ENCODE results near the gene ACP4.

ACP4 gene

DNA sequence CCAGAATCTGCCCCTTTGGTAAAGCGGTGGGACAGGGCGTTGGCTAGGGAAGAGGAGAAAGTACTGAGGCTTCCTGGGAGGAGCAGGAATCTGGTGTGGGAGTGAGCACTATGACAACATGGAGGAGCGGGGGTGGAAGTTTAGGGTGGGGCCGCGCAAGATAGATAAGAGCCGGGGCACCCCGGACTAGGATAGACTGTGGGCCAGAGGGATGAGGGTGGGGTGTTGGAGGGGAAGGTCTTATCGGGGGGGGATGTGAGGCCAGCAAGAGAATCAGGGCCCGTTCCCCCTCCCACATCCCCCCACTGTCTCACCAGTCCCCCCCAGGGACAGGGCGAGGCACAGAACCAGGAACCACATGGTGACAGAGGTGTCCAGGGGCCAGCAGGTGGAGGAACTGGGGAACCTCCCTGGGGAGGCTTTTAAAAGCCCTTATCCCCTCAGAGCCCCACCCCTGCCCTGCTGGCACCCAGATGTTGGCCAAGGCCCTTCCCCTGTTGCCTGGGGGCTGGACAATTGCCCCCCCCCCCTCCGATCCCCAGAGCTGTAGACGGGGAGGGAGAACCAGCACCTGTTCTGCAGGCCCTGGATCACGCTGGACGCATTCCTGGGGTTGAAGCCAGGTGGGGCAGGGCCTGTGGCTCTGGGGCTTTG, 33.3 kb downstream of the ACP4 start, which contains the start of gene KLK1:
KLK1 (minus strand) TSS at position 399 of the 654 bp plus-strand sequence; CDS start at position 360, 39 bp downstream.
- FAIRE-seq = no peak

GRCh38 chr19:50826492-50827240, 36.5 kb downstream of the ACP4 start:
- FAIRE-seq = no peak

GRCh38 chr19:50827476-50827875, 37.3 kb downstream of the ACP4 start:
- no peak for FAIRE-seq

DNA sequence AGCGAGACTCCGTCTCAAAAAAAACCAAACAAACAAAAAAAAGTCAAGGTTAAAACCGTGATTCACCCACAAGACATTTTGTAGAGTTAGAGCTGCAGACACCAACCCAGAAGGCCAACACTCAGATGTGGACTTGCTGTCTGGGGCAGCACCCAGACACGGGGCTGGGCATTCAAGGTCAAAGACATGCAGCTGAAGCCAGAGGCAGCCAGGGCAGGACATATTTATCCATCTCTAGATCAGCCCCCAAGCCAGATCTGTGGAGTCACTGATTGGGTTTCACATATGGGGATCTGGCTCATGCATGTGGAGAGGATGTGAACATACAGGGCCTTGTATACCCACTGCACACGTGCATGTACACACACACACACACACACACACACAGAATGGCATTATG, 39.6 kb downstream of the ACP4 start:
- no peak for FAIRE-seq

- no peak for FAIRE-seq
Observed at GRCh38 chr19:50830266-50831025, 40.2 kb downstream of the ACP4 start.

- FAIRE-seq = no peak
Observed at GRCh38 chr19:50831026-50831396, 40.8 kb downstream of the ACP4 start.

DNA sequence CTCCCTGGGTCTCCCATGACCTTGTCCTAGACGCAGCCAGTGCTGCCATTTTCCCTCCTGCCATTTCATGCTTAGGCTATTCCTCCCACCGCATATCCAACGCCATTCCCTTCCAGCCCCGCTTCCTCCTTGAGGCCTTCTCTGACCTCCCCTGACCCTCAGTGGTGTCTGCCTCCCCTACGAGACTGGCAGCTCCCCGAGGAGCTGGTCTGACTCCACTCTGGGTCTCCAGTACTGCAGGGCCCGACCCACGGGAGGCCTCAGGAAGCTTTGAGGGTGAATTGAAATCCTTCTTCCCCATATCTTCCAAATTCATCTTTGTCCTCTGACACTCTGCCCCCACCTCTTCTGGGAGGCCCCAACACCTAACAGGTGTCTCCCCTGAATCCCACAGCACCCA, 42.5 kb downstream of the ACP4 start:
- FAIRE-seq = no peak

- FAIRE-seq = no peak
Observed at GRCh38 chr19:50833117-50833801, 43.0 kb downstream of the ACP4 start, which contains the start of gene KLK15. KLK15 (minus strand) TSS chr19:50833574; CDS start chr19:50831492, 2,082 bp downstream.

DNA sequence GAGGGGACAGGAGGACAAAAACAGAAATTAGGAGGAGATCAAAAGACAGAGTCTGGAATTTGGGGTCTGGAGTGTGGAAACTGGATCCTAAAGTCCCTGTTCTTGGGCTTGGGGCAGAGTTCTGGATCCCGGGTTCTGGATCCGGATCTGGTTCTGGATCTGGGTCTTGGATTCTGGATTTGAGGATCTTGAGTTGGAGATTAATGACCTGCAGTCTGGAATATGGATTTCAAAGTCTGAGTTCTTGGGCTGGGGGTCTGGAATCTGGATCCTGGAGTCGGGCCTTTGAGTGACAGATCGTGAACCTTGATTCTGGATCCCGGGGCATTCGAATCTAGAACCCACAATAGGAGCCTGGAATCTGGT, 43.6 kb downstream of the ACP4 start:
- FAIRE-seq = no peak

DNA sequence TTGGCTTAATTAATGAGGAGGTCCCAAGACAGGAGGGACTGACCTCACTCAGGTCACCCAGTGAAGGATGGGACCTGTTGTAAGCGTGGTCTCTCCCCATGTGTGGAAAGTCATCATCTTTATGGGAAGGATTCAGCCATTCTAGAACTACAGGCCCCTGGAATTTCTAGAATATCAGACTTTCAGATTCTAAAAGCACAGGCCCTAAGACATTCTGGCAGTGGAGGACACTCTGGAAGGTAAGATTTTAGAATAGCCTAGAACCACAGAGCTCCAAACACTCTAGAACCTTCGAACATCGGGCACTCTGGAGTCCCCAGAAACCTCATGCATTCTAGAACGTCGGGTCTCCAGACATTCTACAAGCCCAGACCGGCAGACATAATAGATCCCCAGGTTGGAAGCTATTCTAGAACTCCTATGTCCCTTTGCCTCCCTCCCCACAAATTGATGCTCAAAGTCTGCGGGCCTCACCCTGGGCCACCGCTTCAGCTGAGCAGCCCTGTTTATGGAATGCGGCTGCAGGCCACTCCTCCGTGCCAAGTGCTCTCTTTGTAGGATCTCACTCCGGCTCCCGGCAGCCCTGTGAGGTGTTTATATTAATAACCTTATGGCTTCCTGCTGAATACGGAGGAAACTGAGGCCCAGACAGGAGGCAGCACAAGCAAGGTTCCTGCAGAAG, 45.0 kb downstream of the ACP4 start:
- FAIRE-seq = no peak

- no peak for FAIRE-seq
Observed at GRCh38 chr19:50835785-50836542, 45.7 kb downstream of the ACP4 start.

DNA sequence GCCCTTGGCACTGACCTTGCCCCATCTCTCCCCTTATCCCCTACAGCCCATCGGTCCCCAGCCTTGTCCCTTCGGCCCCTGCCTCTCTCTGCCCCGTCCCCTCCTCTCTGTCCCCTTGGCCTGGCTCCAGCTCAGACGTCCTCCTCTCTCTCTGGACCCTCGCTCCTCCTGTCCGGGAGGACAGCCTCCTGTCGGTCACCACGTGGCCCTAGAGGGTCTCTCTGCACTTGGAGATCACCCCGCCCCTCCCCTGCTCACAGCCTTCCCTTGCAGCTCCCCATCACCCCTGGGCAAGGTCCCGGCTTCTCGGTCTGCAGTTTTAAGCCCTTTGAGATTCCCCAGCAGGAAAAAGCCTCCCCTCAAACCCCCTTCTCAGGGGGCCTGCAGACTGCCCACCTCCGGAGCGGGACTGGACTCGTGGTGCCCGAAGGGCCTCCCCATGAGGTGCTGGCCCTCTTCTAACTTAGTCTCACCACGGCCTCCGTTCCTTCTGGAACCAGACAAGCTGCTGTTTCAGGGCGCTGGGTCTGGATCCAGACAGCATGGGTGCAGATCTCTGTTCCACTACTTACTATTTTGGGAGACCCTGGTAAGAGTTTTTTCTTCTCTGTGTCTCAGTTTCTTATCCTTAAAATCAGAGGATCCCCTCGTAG, 46.5 kb downstream of the ACP4 start:
- no peak for FAIRE-seq

DNA sequence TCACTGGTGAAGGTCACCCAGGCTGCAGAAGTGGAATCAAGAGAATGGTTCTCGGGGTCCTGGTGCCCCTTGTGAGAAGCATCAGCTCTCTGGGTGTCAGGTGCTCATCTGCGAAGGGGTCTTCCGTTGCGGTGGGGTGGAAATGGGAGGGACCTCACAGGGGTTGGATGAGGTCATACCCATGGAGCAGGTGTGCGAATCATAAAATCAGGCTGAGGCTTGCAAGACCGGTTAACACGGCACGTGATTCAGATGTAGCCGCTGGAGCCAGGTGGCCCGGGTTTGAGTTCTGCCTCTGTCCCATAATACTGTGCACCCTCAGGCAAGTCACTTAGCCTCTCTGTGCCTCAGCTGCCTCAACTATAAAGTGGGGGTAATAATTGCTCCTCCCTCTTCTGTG, 47.1 kb downstream of the ACP4 start:
- FAIRE-seq = no peak

GRCh38 chr19:50838239-50838638, 48.0 kb downstream of the ACP4 start:
- no peak for FAIRE-seq

GRCh38 chr19:50839712-50840655, 49.8 kb downstream of the ACP4 start:
- no peak for FAIRE-seq

GRCh38 chr19:50842130-50842529, 51.9 kb downstream of the ACP4 start:
- no peak for FAIRE-seq

DNA sequence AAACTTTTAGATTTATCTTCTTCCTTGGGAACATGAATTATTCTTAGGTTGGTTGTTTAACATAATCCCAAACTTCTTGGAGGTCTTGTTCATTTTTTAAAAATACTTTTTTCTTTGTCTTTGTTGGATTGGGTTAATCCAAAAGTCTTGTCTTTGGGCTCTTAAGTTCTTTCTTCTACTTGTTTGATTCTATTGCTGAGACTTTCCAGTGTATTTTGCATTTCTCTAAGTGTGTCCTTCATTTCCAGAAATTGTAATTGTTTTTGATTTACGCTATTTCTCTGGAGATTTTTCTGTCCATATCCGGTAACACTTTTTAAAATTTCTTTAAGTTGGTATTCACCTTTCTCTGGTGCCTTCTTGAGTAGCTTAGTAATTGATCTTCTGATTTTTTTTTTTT, 53.0 kb downstream of the ACP4 start:
- no peak for FAIRE-seq

- no peak for FAIRE-seq
Observed at GRCh38 chr19:50843701-50844221, 53.5 kb downstream of the ACP4 start.

- FAIRE-seq = no peak
Observed at GRCh38 chr19:50844296-50844935, 54.2 kb downstream of the ACP4 start.
